BLaER1 treated with 17β-estradiol and CSF1 and Interleukin-3, amounts not matched to agents 10 nM and 100 nM (cell line): ENCODE data around the gene CHAF1A.

ENCODE experiments used
- H3K27ac ChIP-seq, 11 experiments: shearing (Covaris generic); formaldehyde crosslinking; 2 replicates each; pipeline ENCODE4 v1.8.1; 2022
- H3K27me3 ChIP-seq, 11 experiments: shearing (Covaris generic); formaldehyde crosslinking; 2 replicates each; pipeline ENCODE4 v1.8.1; 2022
- H3K36me3 ChIP-seq, 11 experiments: shearing (Covaris generic); formaldehyde crosslinking; 2 replicates each; pipeline ENCODE4 v1.8.1; 2022
- H3K4me1 ChIP-seq, 10 experiments: shearing (Covaris generic); formaldehyde crosslinking; 2 replicates each; pipeline ENCODE4 v1.8.1; 2022
- H3K4me2 ChIP-seq, 11 experiments: shearing (Covaris generic); formaldehyde crosslinking; 2 replicates each; pipeline ENCODE4 v1.8.1; 2022
- H3K4me3 ChIP-seq, 10 experiments: shearing (Covaris generic); formaldehyde crosslinking; 2 replicates each; pipeline ENCODE4 v1.8.1; 2022
- H3K9ac ChIP-seq, 11 experiments: shearing (Covaris generic); formaldehyde crosslinking; 2 replicates each; pipeline ENCODE4 v1.8.1; 2022
- H3K9me3 ChIP-seq, 11 experiments: shearing (Covaris generic); formaldehyde crosslinking; replicated peaks in 1 of 11; 2 replicates each; pipeline ENCODE4 v1.8.1; 2022
- H4K20me1 ChIP-seq, 11 experiments: shearing (Covaris generic); formaldehyde crosslinking; 2 replicates each; pipeline ENCODE4 v1.8.1; 2022
- Cebpa-rat ChIP-seq, 11 experiments: shearing (Covaris generic); IDR thresholded peaks; 2 replicates each; pipeline ENCODE4 v1.8.1; 2022

The CHAF1A gene

DNA sequence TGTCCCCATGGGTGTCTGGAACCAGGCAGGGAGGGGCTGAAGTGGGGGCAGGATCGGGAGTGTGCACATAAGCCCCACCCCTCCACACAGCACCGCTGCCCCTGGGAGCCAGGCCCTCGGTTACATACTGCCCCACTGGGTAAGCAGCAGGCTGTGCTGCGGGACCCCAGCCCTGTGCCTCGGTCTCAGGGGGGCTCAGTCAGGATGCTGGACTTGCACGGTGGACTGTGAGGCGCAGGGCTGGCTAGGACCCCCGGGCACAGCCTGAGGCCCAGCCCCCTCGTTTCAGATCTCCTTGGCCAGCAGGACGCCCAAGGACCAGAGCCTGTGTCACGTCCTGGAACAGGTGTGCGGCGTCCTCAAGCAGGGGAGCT lies 42.8 kb upstream of the CHAF1A start:
- H3K27me3 ChIP-seq: no peaks in the 10 kb centered on the region
- no peaks in the 10 kb centered on the region for H3K9me3 ChIP-seq
- H3K9ac ChIP-seq: 0 out of 22 replicates have a peak overlapping the region, but pooled peaks of 1 of the 11 experiments have one; percentile 22
- H3K4me1 ChIP-seq: no peaks in the 10 kb centered on the region
- H3K27ac ChIP-seq: no peak overlapping the region; a peak in 1 of 22 replicates
- H4K20me1 ChIP-seq: peaks cover 18 to 92% (median 58%) of the 10 kb centered on the region in 11 experiments; a peak in 20 of 22 replicates
- H3K4me2 ChIP-seq: no peak overlapping the region
- TF ChIP-seq Cebpa-rat (IDR thresholded peaks at IDR 0.05): no peak
- no peak overlapping the region for H3K4me3 ChIP-seq
- peaks cover 69 to 98% (median 88%) of the 10 kb centered on the region in 11 experiments for H3K36me3 ChIP-seq

DNA sequence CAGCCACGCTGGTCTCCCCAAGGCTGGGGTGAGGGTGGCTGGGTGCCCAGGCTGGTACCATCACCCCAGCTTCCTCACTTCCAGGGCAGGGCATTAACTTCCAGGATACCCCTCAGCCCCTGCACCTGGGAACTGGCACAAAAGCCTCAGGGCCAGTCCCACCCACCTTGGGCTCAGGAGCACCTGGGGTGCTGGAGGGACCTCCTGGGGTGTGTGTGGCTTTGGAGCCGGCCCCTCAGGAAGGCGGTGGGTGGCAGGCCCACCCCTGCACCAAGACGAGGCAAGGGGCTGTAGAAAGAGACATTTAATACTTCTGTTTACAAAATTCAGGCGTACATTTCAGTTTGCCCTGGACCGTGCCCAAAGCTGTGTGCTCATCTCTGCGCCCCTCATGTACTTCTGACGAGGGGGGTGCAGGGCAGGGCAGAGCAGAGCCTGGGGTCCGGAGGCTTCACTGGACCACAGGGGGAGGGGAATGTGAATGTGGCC lies 42.3 kb upstream of the CHAF1A start:
- H3K27me3 ChIP-seq: no peaks in the 10 kb centered on the region
- H4K20me1 ChIP-seq: peaks cover 18 to 92% (median 63%) of the 10 kb centered on the region in 11 experiments; a peak in 20 of 22 replicates
- no peak overlapping the region for H3K4me3 ChIP-seq
- H3K4me1 ChIP-seq: peaks cover 0 to under 1% (median 0%) of the 10 kb centered on the region in 10 experiments; a peak in 2 of 20 replicates
- no peak overlapping the region for H3K4me2 ChIP-seq
- TF ChIP-seq Cebpa-rat (IDR thresholded peaks at IDR 0.05): no peak
- H3K9me3 ChIP-seq: no peaks in the 10 kb centered on the region
- peak overlapping the region in 1 of 11 experiments; percentile 22; a peak in 1 of 22 replicates for H3K9ac ChIP-seq
- H3K27ac ChIP-seq: peak overlapping the region in 1 of 11 experiments; percentile 2; a peak in 1 of 22 replicates
- H3K36me3 ChIP-seq: peaks cover 73 to 100% (median 90%) of the 10 kb centered on the region in 11 experiments

- 0 out of 22 replicates have a peak overlapping the region, but pooled peaks of 1 of the 11 experiments have one; percentile 2 for H3K27ac ChIP-seq
Observed at GRCh38 chr19:4360641-4361151, 41.7 kb upstream of the CHAF1A start.

GRCh38 chr19:4361152-4362046 lies 41.0 kb upstream of the CHAF1A start:
- H3K27ac ChIP-seq: no peak overlapping the region
- TF ChIP-seq Cebpa-rat (IDR thresholded peaks at IDR 0.05): no peak
- peaks cover 29 to 99% (median 76%) of the 10 kb centered on the region in 11 experiments for H4K20me1 ChIP-seq
- peaks cover 0 to 13% (median 11%) of the 10 kb centered on the region in 10 experiments; a peak in 16 of 20 replicates for H3K4me1 ChIP-seq
- no peaks in the 10 kb centered on the region for H3K27me3 ChIP-seq
- H3K4me2 ChIP-seq: no peak overlapping the region
- H3K9me3 ChIP-seq: no peaks in the 10 kb centered on the region
- H3K4me3 ChIP-seq: no peak overlapping the region
- H3K9ac ChIP-seq: no peak overlapping the region; a peak in 1 of 22 replicates
- H3K36me3 ChIP-seq: peaks cover 85 to 100% (median 96%) of the 10 kb centered on the region in 11 experiments

More at GRCh38 chr19:4360641-4361151, 41.7 kb upstream of the CHAF1A start:
- Histone ChIP-seq H3K4me1 (peaks cover 0 to 6% (median 4%) of the 10 kb centered on the region in 10 experiments; a peak in 14 of 20 replicates), H4K20me1 (peaks cover 22 to 97% (median 69%) of the 10 kb centered on the region in 11 experiments), H3K36me3 (peaks cover 79 to 100% (median 96%) of the 10 kb centered on the region in 11 experiments), H3K9ac (peak overlapping the region in 1 of 11 experiments; percentile 2; a peak in 1 of 22 replicates), H3K4me3 (no peak overlapping the region), H3K4me2 (no peak overlapping the region), H3K9me3 (no peaks in the 10 kb centered on the region), H3K27me3 (no peaks in the 10 kb centered on the region)
- no peak for TF ChIP-seq Cebpa-rat (IDR thresholded peaks at IDR 0.05)

DNA sequence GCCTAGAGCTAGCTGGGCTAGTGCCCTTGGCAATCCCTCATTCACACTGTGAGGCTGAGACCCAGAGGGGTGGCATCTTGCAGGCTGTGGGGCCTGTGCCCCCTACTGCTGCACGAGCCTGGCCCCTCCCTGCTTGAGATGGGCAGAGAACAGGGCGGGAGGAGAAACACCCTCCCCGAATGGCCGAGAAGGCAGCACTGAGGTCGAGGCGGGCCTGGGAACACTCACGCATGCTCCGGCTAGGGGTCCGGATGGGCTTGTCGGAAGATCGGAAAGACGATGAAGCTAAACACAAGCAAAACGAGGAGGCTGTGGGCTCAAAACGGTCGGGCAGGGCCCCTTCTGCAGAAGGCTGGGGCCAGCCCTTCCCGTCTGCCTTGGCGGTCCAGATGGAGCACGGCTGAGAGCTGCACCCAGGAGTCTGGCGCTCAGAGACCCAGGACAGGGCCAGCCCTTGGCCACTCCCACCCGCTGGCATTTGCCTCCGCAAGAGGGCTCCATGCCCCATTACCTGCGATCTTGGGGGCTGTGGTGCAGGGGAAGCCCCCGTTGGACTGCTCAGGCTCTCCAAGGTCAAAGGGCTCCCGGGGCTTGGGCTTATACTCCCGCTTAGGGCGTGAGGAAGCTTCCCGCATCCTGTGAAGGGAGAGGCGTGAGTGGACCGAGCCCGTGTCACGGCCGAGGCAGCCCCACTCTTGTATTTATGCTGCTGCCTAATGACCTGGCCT lies 40.2 kb upstream of the CHAF1A start:
- H3K27ac ChIP-seq: peak overlapping the region in 2 of 11 experiments; percentile 25 to 38; a peak in 3 of 22 replicates
- H3K27me3 ChIP-seq: no peaks in the 10 kb centered on the region
- H4K20me1 ChIP-seq: peaks cover 35 to 99% (median 79%) of the 10 kb centered on the region in 11 experiments
- H3K36me3 ChIP-seq: peaks cover 82 to 99% (median 96%) of the 10 kb centered on the region in 11 experiments
- no peak for TF ChIP-seq Cebpa-rat (IDR thresholded peaks at IDR 0.05)
- no peak overlapping the region for H3K4me3 ChIP-seq
- H3K9ac ChIP-seq: peak overlapping the region in 1 of 11 experiments; percentile 2; a peak in 1 of 22 replicates
- H3K4me1 ChIP-seq: peaks cover 2 to 21% (median 18%) of the 10 kb centered on the region in 10 experiments
- H3K4me2 ChIP-seq: no peak overlapping the region
- H3K9me3 ChIP-seq: no peaks in the 10 kb centered on the region

DNA sequence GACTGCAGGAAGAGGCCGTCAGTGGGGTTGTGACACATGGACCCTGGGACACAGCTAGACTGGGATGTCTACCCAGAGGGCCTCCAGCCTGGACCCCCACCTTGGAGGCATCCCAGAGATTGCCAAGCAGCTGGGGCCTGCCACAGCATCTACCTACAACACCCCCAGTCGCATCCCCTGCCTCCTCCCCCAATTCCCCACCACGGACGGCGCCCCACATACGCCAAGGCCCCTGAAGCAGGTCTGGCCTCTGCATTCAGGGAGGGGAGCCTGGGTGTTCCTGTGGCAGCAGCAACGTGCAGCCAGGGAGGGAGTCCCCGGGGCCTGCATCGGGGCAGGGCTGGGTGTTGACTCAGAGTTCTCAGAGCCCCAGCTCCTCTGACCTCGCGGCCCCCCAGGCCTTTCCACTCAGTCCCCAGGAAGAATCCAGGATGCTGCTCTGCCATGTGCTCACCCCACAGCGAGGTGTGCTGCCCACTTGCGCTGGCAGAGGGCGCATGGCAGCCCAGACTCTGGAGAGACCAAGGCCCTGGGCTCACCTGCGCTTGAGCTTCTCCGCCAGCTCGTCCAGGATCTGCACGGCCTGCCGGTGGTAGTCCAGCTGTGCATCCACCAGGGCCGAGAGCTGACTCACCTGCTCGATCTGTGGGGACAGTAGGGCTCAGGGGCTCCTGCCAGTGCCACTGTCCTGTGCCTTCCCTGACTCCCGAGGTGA lies 39.5 kb upstream of the CHAF1A start:
- TF ChIP-seq Cebpa-rat (IDR thresholded peaks at IDR 0.05): no peak

DNA sequence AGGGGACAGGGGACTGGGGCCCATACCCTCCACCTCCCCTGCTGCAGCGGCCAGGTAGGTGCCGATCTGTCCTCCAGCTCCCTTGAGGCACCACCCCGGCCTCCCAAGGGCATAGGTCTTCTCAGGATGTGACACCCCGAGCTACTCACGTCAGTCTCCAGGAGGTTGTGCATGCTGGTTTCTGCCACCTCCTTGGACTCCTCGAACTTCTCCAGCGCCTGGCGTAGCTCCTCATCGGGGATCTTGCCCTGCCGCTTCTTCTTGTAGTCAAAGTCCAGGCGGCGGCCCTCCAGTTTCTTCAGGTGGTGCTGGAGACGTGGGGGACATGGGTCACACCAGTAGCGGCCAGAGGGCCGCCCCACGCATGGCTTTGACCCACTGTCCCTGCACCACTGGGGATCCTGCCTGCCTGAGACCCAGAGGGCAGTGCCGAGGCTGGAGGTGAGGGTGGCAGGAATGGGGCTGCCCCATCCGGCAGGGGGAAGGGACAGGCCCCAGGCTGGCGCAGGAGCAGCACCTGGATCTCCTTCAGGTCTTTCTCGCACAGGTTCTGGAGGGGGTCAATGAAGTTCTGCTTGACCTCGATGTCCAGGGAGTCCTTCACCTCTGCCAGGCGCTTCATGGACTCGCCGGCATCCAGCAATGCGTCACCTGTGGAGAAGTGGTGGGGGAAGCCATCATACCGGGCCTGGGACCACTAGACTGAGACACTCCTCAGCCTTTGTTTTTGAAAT lies 38.7 kb upstream of the CHAF1A start:
- H4K20me1 ChIP-seq: peaks cover 49 to 99% (median 86%) of the 10 kb centered on the region in 11 experiments
- H3K27ac ChIP-seq: 0 out of 22 replicates have a peak overlapping the region, but pooled peaks of 1 of the 11 experiments have one; percentile 2
- peak overlapping the region in 3 of 11 experiments; percentile 14 to 39 (median 21); a peak in 5 of 22 replicates for H3K9ac ChIP-seq
- no peak for TF ChIP-seq Cebpa-rat (IDR thresholded peaks at IDR 0.05)
- H3K9me3 ChIP-seq: no peaks in the 10 kb centered on the region
- no peak overlapping the region for H3K4me3 ChIP-seq
- no peaks in the 10 kb centered on the region for H3K27me3 ChIP-seq
- no peak overlapping the region for H3K4me2 ChIP-seq
- H3K4me1 ChIP-seq: peaks cover 17 to 35% (median 33%) of the 10 kb centered on the region in 10 experiments
- H3K36me3 ChIP-seq: peaks cover 71 to 94% (median 83%) of the 10 kb centered on the region in 11 experiments

More for the DNA sequence above, 39.5 kb upstream of the CHAF1A start:
- H3K4me2 ChIP-seq: no peak overlapping the region
- no peaks in the 10 kb centered on the region for H3K9me3 ChIP-seq
- H3K4me3 ChIP-seq: no peak overlapping the region
- H3K36me3 ChIP-seq: peaks cover 78 to 99% (median 90%) of the 10 kb centered on the region in 11 experiments
- peaks cover 42 to 99% (median 83%) of the 10 kb centered on the region in 11 experiments for H4K20me1 ChIP-seq
- no peaks in the 10 kb centered on the region for H3K27me3 ChIP-seq
- H3K27ac ChIP-seq: peak overlapping the region in 4 of 11 experiments; percentile 2 to 38 (median 28); a peak in 5 of 22 replicates
- H3K9ac ChIP-seq: peak overlapping the region in 4 of 11 experiments; percentile 2 to 39 (median 23); a peak in 2 of 22 replicates
- peaks cover 9 to 28% (median 25%) of the 10 kb centered on the region in 10 experiments for H3K4me1 ChIP-seq
